ENCODE results near the gene NRP1.

NRP1 gene

DNA sequence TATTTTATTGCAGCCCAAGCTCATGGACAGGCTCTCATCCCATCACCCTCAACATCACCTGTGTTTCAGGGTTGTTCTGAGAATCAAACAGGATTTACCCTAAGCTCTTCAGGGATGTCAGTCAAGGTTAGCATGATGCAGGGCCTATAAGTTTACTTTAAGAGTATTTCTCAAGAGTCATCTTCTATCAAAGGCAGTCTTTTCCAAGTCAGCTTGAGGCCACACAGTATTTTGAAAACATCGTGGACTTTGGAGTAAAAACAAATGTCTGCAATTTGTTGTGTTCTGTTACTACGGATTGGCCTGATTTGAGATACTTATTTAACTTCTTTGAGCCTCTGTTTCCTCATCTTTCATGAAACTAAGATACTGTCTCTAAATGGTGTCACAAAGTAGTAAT lies 42.0 kb upstream of the NRP1 start:
- Histone ChIP-seq H3K27ac (ENCODE audit: low read depth, low read length) (no peak overlapping the region), H3K79me2 (ENCODE audit: control insufficient read depth, low read length) (no peaks in the 10 kb centered on the region), H3K4me3 (ENCODE audit: low read length) (no peak overlapping the region)

DNA sequence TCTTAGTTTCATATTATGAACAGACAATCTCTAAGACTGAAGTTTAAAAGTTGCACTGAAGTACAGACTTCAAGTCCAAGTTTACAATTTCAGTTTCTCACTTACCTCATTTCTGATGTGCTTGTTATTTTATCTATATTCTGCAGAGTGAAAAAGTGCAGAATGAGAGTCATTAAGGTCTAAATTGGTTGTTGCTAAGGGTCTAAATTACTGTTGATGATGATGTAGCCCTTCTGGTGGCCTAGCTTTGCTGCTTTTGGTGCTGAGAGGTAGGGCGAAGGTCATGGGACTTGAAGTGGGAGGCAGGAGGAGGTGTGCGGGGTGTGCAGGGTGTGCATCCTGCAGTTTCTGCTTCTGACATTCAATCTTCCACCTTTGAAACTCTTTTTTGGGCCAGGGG lies 38.8 kb upstream of the NRP1 start:
- no peak overlapping the region for H3K4me3 ChIP-seq (ENCODE audit: low read length)
- H3K27ac ChIP-seq (ENCODE audit: low read depth, low read length): no peak overlapping the region
- TF ChIP-seq, protein P1, sequence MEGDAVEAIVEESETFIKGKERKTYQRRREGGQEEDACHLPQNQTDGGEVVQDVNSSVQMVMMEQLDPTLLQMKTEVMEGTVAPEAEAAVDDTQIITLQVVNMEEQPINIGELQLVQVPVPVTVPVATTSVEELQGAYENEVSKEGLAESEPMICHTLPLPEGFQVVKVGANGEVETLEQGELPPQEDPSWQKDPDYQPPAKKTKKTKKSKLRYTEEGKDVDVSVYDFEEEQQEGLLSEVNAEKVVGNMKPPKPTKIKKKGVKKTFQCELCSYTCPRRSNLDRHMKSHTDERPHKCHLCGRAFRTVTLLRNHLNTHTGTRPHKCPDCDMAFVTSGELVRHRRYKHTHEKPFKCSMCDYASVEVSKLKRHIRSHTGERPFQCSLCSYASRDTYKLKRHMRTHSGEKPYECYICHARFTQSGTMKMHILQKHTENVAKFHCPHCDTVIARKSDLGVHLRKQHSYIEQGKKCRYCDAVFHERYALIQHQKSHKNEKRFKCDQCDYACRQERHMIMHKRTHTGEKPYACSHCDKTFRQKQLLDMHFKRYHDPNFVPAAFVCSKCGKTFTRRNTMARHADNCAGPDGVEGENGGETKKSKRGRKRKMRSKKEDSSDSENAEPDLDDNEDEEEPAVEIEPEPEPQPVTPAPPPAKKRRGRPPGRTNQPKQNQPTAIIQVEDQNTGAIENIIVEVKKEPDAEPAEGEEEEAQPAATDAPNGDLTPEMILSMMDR (IDR thresholded peaks at IDR 0.05; ENCODE audit: low read depth, low read length, poor library complexity, severe bottlenecking): no peak
- no peak for TF ChIP-seq EZH2phosphoT487 (IDR thresholded peaks at IDR 0.05; ENCODE audit: borderline replicate concordance, low read length)
- no peak overlapping the region for H3K4me2 ChIP-seq (ENCODE audit: low read length)
- H3K9me3 ChIP-seq (ENCODE audit: control insufficient read depth, insufficient read depth, low read length): no peaks in the 10 kb centered on the region
- no peaks in the 10 kb centered on the region for H3K4me1 ChIP-seq (ENCODE audit: control insufficient read depth, low read length)
- no peaks in the 10 kb centered on the region for H3K27me3 ChIP-seq (ENCODE audit: control insufficient read depth, low read length)
- no peaks in the 10 kb centered on the region for H3F3A ChIP-seq (ENCODE audit: control insufficient read depth, insufficient read depth)
- no peaks in the 10 kb centered on the region for H3K36me3 ChIP-seq (ENCODE audit: control insufficient read depth, low read length)
- no peaks in the 10 kb centered on the region for H3K79me2 ChIP-seq (ENCODE audit: control insufficient read depth, low read length)
- no peaks in the 10 kb centered on the region for H4K20me1 ChIP-seq (ENCODE audit: control insufficient read depth, insufficient read depth, low read depth, low read length)
- no peaks in the 10 kb centered on the region for H3K9me2 ChIP-seq (replicated peaks; ENCODE audit: control insufficient read depth, low read length)

More for the DNA sequence above, 42.0 kb upstream of the NRP1 start:
- Histone ChIP-seq H4K20me1 (ENCODE audit: control insufficient read depth, insufficient read depth, low read depth, low read length) (no peaks in the 10 kb centered on the region), H3K27me3 (ENCODE audit: control insufficient read depth, low read length) (no peaks in the 10 kb centered on the region), H3K4me1 (ENCODE audit: control insufficient read depth, low read length) (no peaks in the 10 kb centered on the region), H3K9me2 (replicated peaks; ENCODE audit: control insufficient read depth, low read length) (no peaks in the 10 kb centered on the region), H3K36me3 (ENCODE audit: control insufficient read depth, low read length) (no peaks in the 10 kb centered on the region), H3F3A (ENCODE audit: control insufficient read depth, insufficient read depth) (no peaks in the 10 kb centered on the region), H3K4me2 (ENCODE audit: low read length) (no peak overlapping the region), H3K9me3 (ENCODE audit: control insufficient read depth, insufficient read depth, low read length) (no peaks in the 10 kb centered on the region)
- TF ChIP-seq, protein P1 (IDR thresholded peaks at IDR 0.05; ENCODE audit: low read depth, low read length, poor library complexity, severe bottlenecking): no peak

GRCh38 chr10:33371234-33371633 lies 36.8 kb upstream of the NRP1 start:
- H3K27ac ChIP-seq (ENCODE audit: low read depth, low read length): no peak overlapping the region
- no peaks in the 10 kb centered on the region for H3K9me2 ChIP-seq (replicated peaks; ENCODE audit: control insufficient read depth, low read length)
- no peaks in the 10 kb centered on the region for H3K27me3 ChIP-seq (ENCODE audit: control insufficient read depth, low read length)
- no peaks in the 10 kb centered on the region for H3K79me2 ChIP-seq (ENCODE audit: control insufficient read depth, low read length)
- H3K36me3 ChIP-seq (ENCODE audit: control insufficient read depth, low read length): no peaks in the 10 kb centered on the region
- TF ChIP-seq, protein P1 (IDR thresholded peaks at IDR 0.05; ENCODE audit: low read depth, low read length, poor library complexity, severe bottlenecking): no peak
- no peak for TF ChIP-seq EZH2phosphoT487 (IDR thresholded peaks at IDR 0.05; ENCODE audit: borderline replicate concordance, low read length)
- no peaks in the 10 kb centered on the region for H4K20me1 ChIP-seq (ENCODE audit: control insufficient read depth, insufficient read depth, low read depth, low read length)
- no peak overlapping the region for H3K4me3 ChIP-seq (ENCODE audit: low read length)
- H3K4me2 ChIP-seq (ENCODE audit: low read length): no peak overlapping the region
- no peaks in the 10 kb centered on the region for H3F3A ChIP-seq (ENCODE audit: control insufficient read depth, insufficient read depth)
- H3K4me1 ChIP-seq (ENCODE audit: control insufficient read depth, low read length): no peaks in the 10 kb centered on the region
- no peaks in the 10 kb centered on the region for H3K9me3 ChIP-seq (ENCODE audit: control insufficient read depth, insufficient read depth, low read length)
